IMR-90 (cell line): ENCODE data around the gene SAMHD1.

Experiments
- BHLHE40 ChIP-seq: fragments of 150-350 bp; IDR thresholded peaks from 2 replicates; pipeline ENCODE4 v1.6.1; 2016; ENCODE audit warnings: mild to moderate bottlenecking, low read depth, low read length
- CEBPB ChIP-seq: IDR thresholded peaks from 2 replicates; pipeline ENCODE4 v1.6.1; 2012; ENCODE audit warnings: low read depth, low read length, improper control_type of control experiment
- CHD1 ChIP-seq: IDR thresholded peaks from 2 replicates; pipeline ENCODE4 v1.6.1; 2012; ENCODE audit warnings: low read depth, low read length, improper control_type of control experiment
- FOS ChIP-seq: fragments of 150-350 bp; IDR thresholded peaks from 2 replicates; pipeline ENCODE4 v1.6.1; 2016; ENCODE audit warnings: low read depth, low read length
- MXI1 ChIP-seq: IDR thresholded peaks from 2 replicates; pipeline ENCODE4 v1.6.1; 2012; ENCODE audit warnings: low read depth, mild to moderate bottlenecking, low read length, moderate library complexity, borderline replicate concordance
- NFE2L2 ChIP-seq: fragments of 150-350 bp; IDR thresholded peaks from 2 replicates; pipeline ENCODE4 v1.6.1; 2016; ENCODE audit warnings: low read depth, mild to moderate bottlenecking, low read length
- POLR2A ChIP-seq: IDR thresholded peaks from 2 replicates; pipeline ENCODE4 v1.6.1; 2012; ENCODE audit warnings: mild to moderate bottlenecking, low read depth, low read length
- RAD21 ChIP-seq: IDR thresholded peaks from 2 replicates; pipeline ENCODE4 v1.6.1; 2012; ENCODE audit warnings: low read length, improper control_type of control experiment
- RCOR1 ChIP-seq: IDR thresholded peaks from 2 replicates; pipeline ENCODE4 v1.6.1; 2012; ENCODE audit warnings: mild to moderate bottlenecking, low read length, improper control_type of control experiment; ENCODE audit not compliant: insufficient replicate concordance
- RFX5 ChIP-seq: IDR thresholded peaks from 2 replicates; pipeline ENCODE4 v1.8.0; 2012; ENCODE audit warnings: low read depth, mild to moderate bottlenecking, low read length, moderate library complexity
- SMC3 ChIP-seq: fragments of 150-350 bp; IDR thresholded peaks from 2 replicates; pipeline ENCODE4 v1.6.1; 2016; ENCODE audit warnings: low read depth, mild to moderate bottlenecking, antibody characterized with exemption, low read length, moderate library complexity
- TF ChIP-seq, protein P1 (sequence below): conservative IDR thresholded peaks from 2 replicates; pipeline ENCODE4 v1.5.1; 2012; ENCODE audit warnings: mild to moderate bottlenecking, low read depth, low read length, improper control_type of control experiment
- TF ChIP-seq, protein P2 (sequence below): fragments of 150-350 bp; IDR thresholded peaks from 2 replicates; pipeline ENCODE4 v1.6.1; 2016; ENCODE audit warnings: low read depth, mild to moderate bottlenecking, low read length, moderate library complexity, borderline replicate concordance

DNA sequence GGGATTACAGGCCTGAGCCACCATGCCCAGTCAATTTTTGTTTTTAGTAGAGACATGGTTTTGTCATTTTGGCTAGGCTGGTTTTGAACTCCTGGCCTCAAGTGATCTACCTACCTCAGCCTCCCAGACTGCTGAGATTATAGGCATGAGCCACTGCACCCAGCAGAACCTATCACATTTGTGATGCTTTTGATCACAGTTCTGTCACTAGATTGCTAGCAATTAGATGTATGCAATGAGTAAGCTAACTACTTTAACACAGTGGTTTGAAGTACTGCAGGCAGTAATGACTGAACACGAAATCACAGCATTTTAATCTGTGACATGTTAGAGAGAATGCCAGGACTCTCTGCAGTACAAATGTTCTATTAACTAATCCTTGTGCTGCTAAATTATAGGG lies 19.6 kb upstream of the SAMHD1 start:
- TF ChIP-seq, protein P1, sequence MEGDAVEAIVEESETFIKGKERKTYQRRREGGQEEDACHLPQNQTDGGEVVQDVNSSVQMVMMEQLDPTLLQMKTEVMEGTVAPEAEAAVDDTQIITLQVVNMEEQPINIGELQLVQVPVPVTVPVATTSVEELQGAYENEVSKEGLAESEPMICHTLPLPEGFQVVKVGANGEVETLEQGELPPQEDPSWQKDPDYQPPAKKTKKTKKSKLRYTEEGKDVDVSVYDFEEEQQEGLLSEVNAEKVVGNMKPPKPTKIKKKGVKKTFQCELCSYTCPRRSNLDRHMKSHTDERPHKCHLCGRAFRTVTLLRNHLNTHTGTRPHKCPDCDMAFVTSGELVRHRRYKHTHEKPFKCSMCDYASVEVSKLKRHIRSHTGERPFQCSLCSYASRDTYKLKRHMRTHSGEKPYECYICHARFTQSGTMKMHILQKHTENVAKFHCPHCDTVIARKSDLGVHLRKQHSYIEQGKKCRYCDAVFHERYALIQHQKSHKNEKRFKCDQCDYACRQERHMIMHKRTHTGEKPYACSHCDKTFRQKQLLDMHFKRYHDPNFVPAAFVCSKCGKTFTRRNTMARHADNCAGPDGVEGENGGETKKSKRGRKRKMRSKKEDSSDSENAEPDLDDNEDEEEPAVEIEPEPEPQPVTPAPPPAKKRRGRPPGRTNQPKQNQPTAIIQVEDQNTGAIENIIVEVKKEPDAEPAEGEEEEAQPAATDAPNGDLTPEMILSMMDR, result no peak
- TF ChIP-seq BHLHE40 (no peak), SMC3 (no peak), POLR2A (no peak), MXI1 (no peak), NFE2L2 (no peak), CEBPB (no peak), RCOR1 (no peak), RAD21 (no peak), CHD1 (no peak), RFX5 (no peak), FOS (no peak)
- TF ChIP-seq, protein P2, sequence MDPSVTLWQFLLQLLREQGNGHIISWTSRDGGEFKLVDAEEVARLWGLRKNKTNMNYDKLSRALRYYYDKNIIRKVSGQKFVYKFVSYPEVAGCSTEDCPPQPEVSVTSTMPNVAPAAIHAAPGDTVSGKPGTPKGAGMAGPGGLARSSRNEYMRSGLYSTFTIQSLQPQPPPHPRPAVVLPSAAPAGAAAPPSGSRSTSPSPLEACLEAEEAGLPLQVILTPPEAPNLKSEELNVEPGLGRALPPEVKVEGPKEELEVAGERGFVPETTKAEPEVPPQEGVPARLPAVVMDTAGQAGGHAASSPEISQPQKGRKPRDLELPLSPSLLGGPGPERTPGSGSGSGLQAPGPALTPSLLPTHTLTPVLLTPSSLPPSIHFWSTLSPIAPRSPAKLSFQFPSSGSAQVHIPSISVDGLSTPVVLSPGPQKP, result no peak
